Keratinocyte (primary cell): ENCODE measurements around the gene PURA. TPM values are rescaled to one million over a fixed set of nuclear protein-coding genes. Genes with fewer than 3 reads are reported as not detected.

Source experiments
- DNase-seq: peaks from one replicate; pipeline ENCODE4 v3.0.0-alpha.2; 2011; ENCODE audit warnings: low read depth, missing footprints, low spot score
- FAIRE-seq: peaks from 2 replicates; lab custom pipeline; 2011; peaks lifted over from hg19 to GRCh38; lab: Jason Lieb, UNC
- H2AFZ ChIP-seq: 2 replicates; pipeline ENCODE4 v1.6.0; 2012; ENCODE audit warnings: low read length, control low read depth, inconsistent platforms; ENCODE audit not compliant: control insufficient read depth
- H3K27ac ChIP-seq: 2 replicates; pipeline ENCODE4 v1.5.1; 2011; ENCODE audit warnings: low read length; ENCODE audit not compliant: control insufficient read depth, insufficient read depth
- H3K27me3 ChIP-seq: 3 replicates; pipeline ENCODE4 v1.6.0; 2011; ENCODE audit warnings: low read length; ENCODE audit not compliant: control insufficient read depth, insufficient read depth; ENCODE audit errors: extremely low read depth
- H3K36me3 ChIP-seq, 2 experiments: 2 replicates in 1 of 2; 3 replicates in 1 of 2; pipeline ENCODE4 v1.5.1; 2011; ENCODE audit warnings: low read length in 2 of 2, mild to moderate bottlenecking in 1 of 2; ENCODE audit not compliant: control insufficient read depth in 2 of 2, insufficient read depth in 2 of 2; ENCODE audit errors: extremely low read depth in 1 of 2
- H3K4me1 ChIP-seq: 3 replicates; pipeline ENCODE4 v1.5.1; 2011; ENCODE audit warnings: low read length; ENCODE audit not compliant: control insufficient read depth, insufficient read depth; ENCODE audit errors: extremely low read depth
- H3K4me2 ChIP-seq: 3 replicates; pipeline ENCODE4 v1.6.0; 2011; ENCODE audit warnings: low read depth, low read length; ENCODE audit not compliant: control insufficient read depth, insufficient read depth; ENCODE audit errors: extremely low read depth
- H3K4me3 ChIP-seq, 3 experiments: fragments of 200-600 bp in 1 of 3; sonication (generic) in 1 of 3; 2 replicates in 2 of 3; 3 replicates in 1 of 3; pipeline ENCODE4 v1.5.1; 2011 to 2016; ENCODE audit warnings: low read length in 3 of 3, mild to moderate bottlenecking in 3 of 3, control low read depth in 2 of 3, inconsistent platforms in 1 of 3, low read depth in 1 of 3, mixed read lengths in 1 of 3, mixed run types in 1 of 3, moderate library complexity in 1 of 3; ENCODE audit not compliant: control insufficient read depth in 2 of 3, insufficient read depth in 2 of 3; ENCODE audit errors: extremely low read depth in 1 of 3
- H3K79me2 ChIP-seq: 2 replicates; pipeline ENCODE4 v1.6.0; 2012; ENCODE audit warnings: low read length; ENCODE audit not compliant: control insufficient read depth, insufficient read depth
- H3K9ac ChIP-seq: 3 replicates; pipeline ENCODE4 v1.6.0; 2011; ENCODE audit warnings: low read length; ENCODE audit not compliant: control insufficient read depth, insufficient read depth; ENCODE audit errors: extremely low read depth
- H3K9me1 ChIP-seq: 3 replicates; pipeline ENCODE4 v1.6.0; 2011; ENCODE audit warnings: low read length; ENCODE audit not compliant: control insufficient read depth, insufficient read depth; ENCODE audit errors: extremely low read depth
- H3K9me3 ChIP-seq: 2 replicates; pipeline ENCODE4 v1.5.1; 2012; ENCODE audit warnings: low read depth, low read length; ENCODE audit not compliant: control insufficient read depth
- H4K20me1 ChIP-seq: 3 replicates; pipeline ENCODE4 v1.6.0; 2011; ENCODE audit warnings: low read length; ENCODE audit not compliant: control insufficient read depth, insufficient read depth; ENCODE audit errors: extremely low read depth
- CTCF ChIP-seq, 3 experiments: IDR thresholded peaks in 1 of 3; conservative IDR thresholded peaks in 1 of 3; optimal IDR thresholded peaks in 1 of 3; 2 replicates in 2 of 3; 3 replicates in 1 of 3; pipeline versions ENCODE3 to v1.5.1; 2011; ENCODE audit warnings: low read length in 3 of 3, mild to moderate bottlenecking in 3 of 3, moderate library complexity in 2 of 3, control low read depth in 1 of 3, inconsistent platforms in 1 of 3; ENCODE audit not compliant: insufficient read depth in 2 of 3; ENCODE audit errors: extremely low read depth in 1 of 3
- EZH2 ChIP-seq: IDR thresholded peaks from one replicate; pipeline ENCODE4 v1.6.1; 2012; ENCODE audit warnings: inconsistent platforms, mild to moderate bottlenecking, low read length, moderate library complexity
- dilution Hi-C: fragments of 300-500 bp; cut with MboI; formaldehyde crosslinking; loops from one replicate; pipeline ENCODE4 v1.7.0; 2020; ENCODE audit warnings: low sequenced_read_pairs; ENCODE audit not compliant: extremely low pct_ligation_motif_present
- polyA plus RNA-seq, 5 experiments: library from polyadenylated mRNA; depleted of rRNA in 3 of 5; stranded (reverse) in 3 of 5; stranded (forward) in 1 of 5; unstranded in 1 of 5; fragments of >200 nt; gene quantifications; 1 replicate in 1 of 5; 2 replicates in 3 of 5; 3 replicates in 1 of 5; pipeline versions ENCODE4 v1.2.1 to v1.2.3, GENCODE V29; 2011 to 2012; ENCODE audit warnings: missing spikeins in 2 of 5, low read depth in 1 of 5, low replicate concordance in 1 of 5

Gene PURA
- polyA plus RNA-seq, 1 donor (not counting 4 experiments of a cell fraction or from before 2014, with no cell fraction given): 4.1 TPM

- FAIRE-seq: no peak
- H3K9me3 ChIP-seq: no peaks in the 10 kb centered on the region
- H3K79me2 ChIP-seq: no peaks in the 10 kb centered on the region
- no peak for TF ChIP-seq CTCF (optimal IDR thresholded peaks at IDR 0.05 in 1 of 3, IDR thresholded peaks at IDR 0.05 in 1 of 3, conservative IDR thresholded peaks at IDR 0.05 in 1 of 3; ENCODE audit: extremely low read depth in 1 of 3, insufficient read depth in 2 of 3, low read length in 3 of 3)
- no peak for TF ChIP-seq EZH2
- no peak overlapping the region for H3K4me3 ChIP-seq
- H3K36me3 ChIP-seq: no peaks in the 10 kb centered on the region
- H3K4me1 ChIP-seq: no peaks in the 10 kb centered on the region
- DNase-seq: no peak
- dilution Hi-C loops: no loop called here
- H3K27me3 ChIP-seq: peaks cover 18% of the 10 kb centered on the region
- H3K4me2 ChIP-seq: no peak overlapping the region
- H3K9me1 ChIP-seq: no peaks in the 10 kb centered on the region
- no peak overlapping the region for H3K9ac ChIP-seq
- H2AFZ ChIP-seq: no peak overlapping the region
- H3K27ac ChIP-seq: no peak overlapping the region
- no peaks in the 10 kb centered on the region for H4K20me1 ChIP-seq
Measured at GRCh38 chr5:140084541-140084940, 29.4 kb upstream of the PURA start.

GRCh38 chr5:140090251-140090650, 23.7 kb upstream of the PURA start:
- no peak for TF ChIP-seq EZH2
- no peak for TF ChIP-seq CTCF (optimal IDR thresholded peaks at IDR 0.05 in 1 of 3, IDR thresholded peaks at IDR 0.05 in 1 of 3, conservative IDR thresholded peaks at IDR 0.05 in 1 of 3; ENCODE audit: extremely low read depth in 1 of 3, insufficient read depth in 2 of 3, low read length in 3 of 3)
- Histone ChIP-seq H3K79me2 (no peaks in the 10 kb centered on the region), H3K4me1 (no peaks in the 10 kb centered on the region), H3K9ac (no peak overlapping the region), H4K20me1 (no peaks in the 10 kb centered on the region), H3K36me3 (no peaks in the 10 kb centered on the region), H3K9me1 (no peaks in the 10 kb centered on the region), H3K27ac (no peak overlapping the region), H3K9me3 (no peaks in the 10 kb centered on the region), H3K4me3 (no peak overlapping the region), H2AFZ (no peak overlapping the region), H3K4me2 (no peak overlapping the region), H3K27me3 (peaks cover 6% of the 10 kb centered on the region)
- DNase-seq (no peak), FAIRE-seq (no peak)
- dilution Hi-C loops: no loop called here
